Activated T-cell treated with anti-CD3 and anti-CD28 coated beads, Interleukin-2, amount 50 U/mL, for 48 hours (primary cell): ENCODE measurements around the gene INF2.
A peak's percentile ranks its signal among the peaks of the same experiment; 100 is the strongest.

Source experiments
- DNase-seq, 2 experiments: peaks; one replicate each; pipeline ENCODE4 v3.0.0-alpha.2; 2020

Gene INF2

DNA sequence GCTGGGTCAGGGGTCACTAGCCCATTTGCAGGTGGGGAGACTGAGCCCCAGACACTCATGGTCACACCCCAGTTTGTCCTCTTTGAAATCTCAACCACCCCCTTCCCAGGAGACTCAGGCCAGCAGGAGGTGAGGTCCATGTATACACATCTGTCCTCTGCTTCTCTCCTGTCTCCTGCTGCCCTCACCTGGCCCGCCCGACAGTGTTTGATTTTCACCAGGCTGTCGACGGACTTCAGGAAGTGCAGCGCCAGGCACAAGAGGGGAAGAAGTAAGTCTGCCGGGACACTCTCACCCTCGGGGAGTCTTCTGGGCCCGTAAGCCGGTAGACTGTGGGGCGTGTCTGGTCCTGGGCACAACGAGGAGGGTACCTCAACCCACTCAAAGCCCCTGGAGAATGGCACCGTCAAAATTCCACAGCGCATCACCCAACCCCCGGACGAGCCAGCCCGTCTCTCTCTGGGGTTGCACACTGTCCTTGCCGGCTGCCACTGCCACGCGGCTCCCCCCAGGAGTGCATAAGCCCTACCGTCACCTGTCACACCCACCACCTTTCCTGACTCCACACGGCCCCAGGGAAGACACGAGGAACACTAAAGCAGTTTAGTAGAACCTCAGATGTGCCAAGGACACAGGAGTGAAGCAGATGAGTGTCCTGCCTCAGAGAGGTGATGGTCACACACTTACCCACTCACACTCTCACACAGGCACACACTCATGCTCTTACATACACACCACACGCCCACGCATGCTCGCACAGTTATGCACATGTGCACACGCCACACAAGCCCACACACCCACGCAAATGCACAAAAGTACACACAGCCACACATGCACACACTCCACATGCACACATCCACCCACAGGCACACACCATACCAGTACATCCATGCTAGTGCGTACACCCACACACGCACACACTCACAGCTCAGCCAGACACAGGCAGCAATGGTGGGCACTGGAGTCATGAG is 50.4 kb downstream of the INF2 start:
- DNase-seq = no peak

DNA sequence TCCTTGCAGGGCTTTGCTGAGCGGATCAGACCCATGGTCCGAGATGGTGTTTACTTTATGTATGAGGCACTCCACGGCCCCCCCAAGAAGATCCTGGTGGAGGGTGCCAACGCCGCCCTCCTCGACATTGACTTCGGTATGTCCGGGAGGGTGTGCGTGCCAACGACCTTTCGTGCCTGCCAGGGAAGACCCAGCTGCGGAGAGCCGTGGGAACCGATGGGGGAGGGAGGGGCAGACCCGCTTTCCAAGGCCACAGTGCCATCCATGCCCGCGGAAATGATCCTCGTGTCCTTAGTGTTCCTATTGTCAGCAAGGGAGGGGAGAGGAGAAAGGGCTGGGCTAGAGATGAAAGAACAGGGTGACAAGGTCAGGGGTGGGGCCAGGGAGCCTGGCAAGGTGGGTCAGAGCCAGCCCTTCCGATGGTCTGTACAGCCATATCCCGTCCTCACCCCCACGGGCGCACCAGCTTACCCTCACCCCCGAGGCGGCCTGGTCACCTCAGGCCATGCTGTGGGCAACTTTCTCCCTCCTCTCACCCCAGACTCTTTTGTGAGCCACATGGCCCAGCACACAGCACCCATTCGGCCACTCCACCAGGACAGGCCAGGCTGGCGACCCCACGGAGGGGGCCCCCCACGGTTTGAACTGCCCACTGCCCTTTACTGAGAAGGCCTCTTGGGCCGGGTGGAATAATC is 51.8 kb downstream of the INF2 start:
- DNase-seq = no peak

DNA sequence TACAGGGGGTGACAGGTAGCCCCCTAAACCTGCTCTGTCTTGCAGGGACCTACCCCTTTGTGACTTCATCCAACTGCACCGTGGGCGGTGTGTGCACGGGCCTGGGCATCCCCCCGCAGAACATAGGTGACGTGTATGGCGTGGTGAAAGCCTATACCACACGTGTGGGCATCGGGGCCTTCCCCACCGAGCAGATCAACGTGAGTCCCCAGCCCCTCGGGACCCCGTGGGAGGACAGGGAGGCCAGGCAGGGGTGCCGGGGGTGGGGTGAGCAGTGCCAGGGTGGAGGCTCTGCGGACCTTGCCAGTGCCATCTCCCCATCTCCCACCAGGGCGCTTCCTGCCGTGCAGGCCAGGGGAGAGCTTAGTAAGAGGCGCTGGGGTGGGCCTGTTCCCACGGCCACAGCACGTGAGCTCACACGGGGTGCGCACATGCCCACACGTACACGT is 52.4 kb downstream of the INF2 start:
- no peak for DNase-seq

DNA sequence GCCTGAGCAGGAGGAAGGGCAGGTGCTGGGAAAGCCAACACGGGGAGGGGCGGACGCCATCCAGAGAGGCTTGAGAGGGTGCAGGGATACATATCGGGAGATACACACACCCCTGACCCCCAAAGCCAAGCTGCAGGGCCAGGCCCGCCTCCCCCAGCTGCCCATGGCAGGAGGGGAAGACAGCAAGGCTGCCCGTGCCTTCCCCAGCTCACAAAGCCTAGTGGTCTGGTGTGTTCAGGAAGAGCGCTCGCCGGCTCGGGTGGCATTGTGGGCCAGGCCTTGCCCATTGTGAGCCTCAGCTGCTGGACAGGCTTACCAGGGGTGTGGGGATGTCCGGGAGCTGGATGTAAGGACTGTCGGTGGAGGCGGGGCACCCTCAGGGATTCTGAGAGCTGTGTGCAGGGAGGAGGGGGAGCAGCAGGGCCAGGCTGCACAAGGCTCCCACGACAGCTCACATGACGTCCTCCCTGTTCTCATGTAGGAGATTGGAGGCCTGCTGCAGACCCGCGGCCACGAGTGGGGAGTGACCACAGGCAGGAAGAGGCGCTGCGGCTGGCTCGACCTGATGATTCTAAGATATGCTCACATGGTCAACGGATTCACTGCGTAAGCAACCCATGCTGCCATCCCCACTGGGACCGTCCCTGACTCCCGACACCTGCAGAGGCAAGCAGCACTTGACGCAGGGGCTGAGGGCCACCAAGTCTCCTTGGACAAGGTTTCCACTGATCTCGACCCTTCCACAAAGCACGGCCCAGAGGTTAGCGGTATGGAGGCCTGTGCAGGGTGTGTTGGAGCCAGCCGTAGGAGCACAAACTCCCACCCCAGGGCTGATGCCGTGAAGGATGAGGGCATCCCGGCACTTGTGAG is 53.4 kb downstream of the INF2 start:
- no peak for DNase-seq

DNA sequence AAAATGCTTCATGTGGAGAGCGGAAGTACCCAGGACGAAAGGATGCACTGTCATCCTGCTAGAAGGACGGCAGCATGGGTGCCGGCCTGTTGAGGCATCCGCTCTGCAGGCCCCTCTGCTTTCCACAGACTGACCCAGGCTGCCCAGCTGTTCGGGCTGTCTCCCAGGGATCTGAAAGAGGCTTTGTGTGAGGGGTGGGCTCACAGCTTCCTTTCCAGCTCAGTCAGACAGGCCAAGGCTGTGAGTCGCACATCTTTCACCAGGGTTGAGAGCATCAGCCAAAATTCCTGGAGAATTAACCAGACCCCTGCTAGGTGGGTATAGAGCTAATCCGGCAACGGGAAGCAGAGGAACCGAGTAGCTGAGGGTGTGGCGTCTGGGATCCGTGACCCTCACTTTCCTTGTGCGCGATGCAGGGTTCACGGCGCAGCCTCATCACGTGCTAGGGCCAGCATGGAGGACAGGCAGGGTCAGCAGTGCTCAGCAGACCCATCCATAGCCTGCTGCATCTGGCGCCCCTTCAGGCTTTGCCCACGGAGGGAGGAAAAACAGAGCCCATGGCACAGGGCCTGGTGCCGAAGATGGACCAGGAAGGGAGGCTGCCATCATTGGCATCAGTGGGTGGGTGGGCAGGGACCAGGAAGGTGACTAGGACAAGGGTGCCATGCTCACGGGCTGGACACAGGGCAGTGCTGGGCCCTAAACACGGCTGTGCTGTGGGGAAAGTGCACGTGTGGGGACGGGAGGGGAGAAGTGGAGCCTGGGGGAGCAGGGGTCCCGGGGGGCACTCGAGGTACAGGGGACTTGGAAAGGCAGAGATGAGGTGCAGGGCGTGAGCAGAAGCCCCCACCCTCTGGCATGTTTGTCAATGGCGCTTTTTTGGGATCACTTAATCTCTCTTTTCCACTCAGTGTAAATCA is 54.3 kb downstream of the INF2 start:
- no peak for DNase-seq

DNA sequence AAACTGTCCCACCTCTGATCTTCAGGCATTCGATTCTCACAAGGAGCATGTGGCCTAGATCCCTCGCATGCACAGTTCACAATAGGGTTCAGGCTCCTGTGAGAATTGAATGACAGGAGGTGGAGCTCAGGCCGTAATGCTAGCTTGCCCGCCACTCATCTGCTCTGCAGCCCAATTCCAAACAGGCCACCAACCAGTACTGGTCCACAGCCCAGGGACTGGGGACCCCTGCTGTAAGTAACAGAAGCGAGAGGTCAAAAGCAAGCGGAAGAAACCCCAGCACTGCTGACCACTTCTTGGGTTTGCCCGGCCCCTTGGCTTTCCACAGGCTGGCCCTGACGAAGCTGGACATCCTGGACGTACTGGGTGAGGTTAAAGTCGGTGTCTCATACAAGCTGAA is 55.1 kb downstream of the INF2 start:
- DNase-seq = no peak

- DNase-seq = no peak
Observed at GRCh38 chr14:104745431-104745830, 56.0 kb downstream of the INF2 start.

DNA sequence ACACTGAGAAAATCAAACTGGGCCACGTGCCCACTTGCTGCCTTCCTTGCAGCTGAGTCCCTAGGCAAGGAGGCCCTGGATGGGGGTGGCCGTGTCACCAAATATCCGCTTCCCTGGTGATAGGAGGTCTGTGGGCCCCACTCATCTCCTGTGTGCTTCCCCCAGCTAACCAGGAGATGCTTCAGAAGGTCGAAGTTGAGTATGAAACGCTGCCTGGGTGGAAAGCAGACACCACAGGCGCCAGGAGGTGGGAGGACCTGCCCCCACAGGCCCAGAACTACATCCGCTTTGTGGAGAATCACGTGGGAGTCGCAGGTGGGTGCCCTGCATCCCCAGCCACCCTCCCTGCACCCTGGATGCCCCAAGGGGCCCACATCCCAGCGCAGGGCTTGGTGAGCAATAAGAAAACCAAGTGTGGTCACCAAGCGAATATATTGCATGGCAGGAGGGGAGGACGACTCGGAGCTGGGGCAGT is 56.7 kb downstream of the INF2 start:
- peak; percentile 42 to 63 for DNase-seq

GRCh38 chr14:104746934-104747481 is 57.6 kb downstream of the INF2 start:
- no peak for DNase-seq

- DNase-seq = no peak
Observed at GRCh38 chr14:104747876-104748275, 58.5 kb downstream of the INF2 start.

DNA sequence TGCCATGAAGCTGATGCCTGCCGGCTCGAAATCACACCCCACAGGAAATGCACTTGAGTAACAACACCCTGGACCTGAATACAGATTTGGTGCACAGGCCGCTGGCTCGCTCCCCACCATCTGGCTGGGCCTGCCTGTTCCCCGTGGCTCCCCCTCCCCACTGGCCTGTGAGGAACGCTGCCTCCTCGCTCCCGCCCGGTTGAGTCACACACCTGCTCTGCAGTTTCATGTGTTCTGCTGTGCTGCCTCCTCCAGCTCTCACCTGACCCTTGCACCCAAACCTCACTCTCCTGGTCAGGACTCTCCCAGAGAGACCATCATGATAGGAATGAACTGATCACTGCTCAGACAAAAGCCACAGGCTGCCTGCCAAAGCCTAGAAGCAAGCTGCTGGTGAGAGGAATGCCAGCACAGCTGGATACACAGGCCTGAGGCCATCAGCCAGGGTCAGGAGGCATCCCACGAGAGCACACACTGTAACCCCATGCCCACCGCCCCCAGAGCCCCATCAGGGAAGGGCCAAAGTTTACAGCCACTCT is 59.8 kb downstream of the INF2 start:
- no peak for DNase-seq

DNA sequence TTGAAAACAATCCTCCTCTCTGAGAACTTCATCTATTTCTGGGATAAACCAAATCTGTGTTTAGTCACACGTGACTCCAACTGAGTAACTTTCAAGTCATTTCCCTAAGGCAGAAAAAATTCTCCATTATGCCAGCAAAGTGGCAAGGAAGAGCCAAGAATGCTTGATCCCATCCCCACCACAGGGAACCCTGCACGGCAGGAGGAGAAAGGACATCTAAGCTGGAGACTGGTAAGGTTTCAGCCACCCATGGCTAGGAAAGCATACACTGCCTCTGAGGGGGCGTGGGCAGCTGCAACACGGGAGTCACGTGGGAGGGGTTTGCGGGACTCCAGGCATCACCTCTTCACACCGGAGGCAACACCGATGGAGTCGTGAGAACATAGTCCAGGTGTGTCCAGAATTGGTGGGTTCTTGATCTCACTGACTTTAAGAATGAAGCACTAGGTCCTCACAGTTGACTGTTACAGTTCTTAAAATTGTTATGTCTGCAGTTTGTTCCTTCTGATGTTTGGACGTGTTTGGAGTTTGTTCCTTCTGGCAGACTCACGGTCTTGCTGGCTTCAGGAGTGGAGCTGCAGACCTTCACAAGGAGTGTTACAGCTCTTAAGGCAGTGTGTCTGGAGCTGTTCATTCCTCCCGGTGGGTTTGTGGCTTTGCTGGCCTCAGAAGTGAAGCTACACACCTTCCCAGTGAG is 60.8 kb downstream of the INF2 start:
- DNase-seq = no peak

DNA sequence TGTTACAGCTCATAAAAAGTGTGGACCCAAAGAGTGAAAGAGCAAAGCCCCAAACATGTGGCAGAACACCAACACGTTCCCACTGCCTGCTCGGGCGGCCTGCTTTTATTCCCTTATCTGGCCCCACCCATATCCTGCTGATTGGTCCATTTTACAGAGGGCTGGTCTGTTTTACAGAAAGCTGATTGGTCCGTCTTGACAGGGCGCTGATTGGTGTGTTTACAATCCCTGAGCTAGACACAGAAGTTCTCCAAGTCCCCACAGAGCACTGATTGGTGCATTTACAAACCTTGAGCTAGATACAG is 61.3 kb downstream of the INF2 start:
- DNase-seq = peak in 1 of 2 experiments; percentile 53

DNA sequence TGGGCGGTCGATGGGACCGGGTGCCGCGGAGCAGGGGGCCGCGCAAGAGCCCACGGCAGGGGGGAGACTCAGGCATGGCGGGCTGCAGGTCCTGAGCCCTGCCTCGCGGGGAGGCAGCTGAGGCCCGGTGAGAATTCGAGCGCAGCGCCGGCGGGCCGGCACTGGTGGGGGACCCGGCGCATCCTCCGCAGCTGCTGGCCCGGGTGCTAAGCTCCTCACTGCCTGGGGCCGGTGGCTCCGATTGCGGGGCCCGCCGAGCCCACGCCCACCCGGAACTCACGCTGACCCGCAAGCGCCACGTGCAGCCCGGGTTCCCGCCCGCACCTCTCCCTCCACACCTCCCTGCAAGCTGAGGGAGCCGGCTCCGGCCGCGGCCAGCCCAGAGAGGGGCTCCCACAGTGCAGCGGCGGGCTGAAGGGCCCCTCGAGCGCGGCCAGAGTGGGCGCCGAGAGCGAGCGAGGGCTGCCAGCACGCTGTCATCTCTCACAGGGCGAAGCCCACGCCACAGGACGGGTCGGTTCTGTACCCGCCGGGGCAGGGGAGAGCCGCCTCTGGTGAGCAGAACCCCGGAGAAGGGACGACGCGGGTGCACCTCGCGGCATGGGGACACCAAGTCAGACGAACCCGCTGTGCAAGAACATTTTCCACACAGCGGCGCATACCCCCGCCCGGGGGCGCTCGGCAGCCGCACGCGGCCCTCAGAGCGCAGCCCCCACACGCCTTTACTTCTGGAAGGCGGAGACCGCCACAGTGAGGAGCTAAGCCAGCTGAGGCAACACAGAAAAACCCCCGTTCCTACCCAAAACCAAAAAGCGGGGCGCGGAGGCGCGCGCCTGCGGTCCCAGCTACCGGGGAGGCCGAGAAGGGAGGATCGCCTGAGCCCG is 62.4 kb downstream of the INF2 start:
- peak in 1 of 2 experiments; percentile 35 for DNase-seq

- no peak for DNase-seq
Observed at GRCh38 chr14:104752423-104752734, 63.0 kb downstream of the INF2 start.

- DNase-seq = peak; percentile 99 to 100
Observed at GRCh38 chr14:104752735-104753527, 63.5 kb downstream of the INF2 start, which contains the start of gene SIVA1. Gene SIVA1 (plus strand): TSS chr14:104753147. CDS start chr14:104753202, 55 bp downstream.

DNA sequence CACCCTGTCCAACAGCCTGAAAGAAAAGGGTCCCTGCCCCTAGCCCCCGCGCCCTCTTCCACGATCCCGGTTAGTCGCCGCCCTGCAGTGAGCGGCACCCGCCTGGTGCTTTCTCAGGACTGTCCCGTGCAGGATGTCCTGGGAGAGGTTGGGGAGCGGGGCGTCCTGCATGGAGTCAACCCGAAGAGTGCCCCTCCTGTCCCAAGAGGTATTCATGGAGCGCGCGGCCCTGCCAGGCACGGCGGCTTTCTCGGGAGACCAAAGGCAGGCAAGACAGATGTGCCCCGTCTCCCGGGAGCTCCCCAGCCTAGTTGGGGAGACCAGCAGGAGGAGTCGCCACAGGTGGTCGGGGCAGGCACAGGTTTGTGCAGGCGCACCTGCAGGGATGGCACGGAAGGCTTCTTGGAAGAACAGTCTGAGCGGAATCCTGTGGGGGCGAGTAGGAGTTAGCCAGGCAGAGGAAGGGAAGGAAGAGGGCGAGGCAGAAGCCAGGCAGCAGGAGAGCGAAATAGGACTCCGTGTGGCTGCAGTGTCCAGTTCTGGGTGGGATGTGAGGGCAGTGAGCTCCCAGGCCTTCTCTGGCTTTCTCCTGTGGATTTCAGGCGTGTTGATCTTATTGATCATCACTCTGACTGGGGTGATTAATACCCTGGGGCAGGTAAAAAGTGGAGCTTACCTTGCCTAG is 64.3 kb downstream of the INF2 start:
- peak; percentile 41 to 43 for DNase-seq

GRCh38 chr14:104754213-104754851 is 64.9 kb downstream of the INF2 start:
- DNase-seq = no peak
